ENCODE data around the gene CHD1L.

- TF ChIP-seq FOXA2 (IDR thresholded peaks at IDR 0.05) (no peak), CTCF (IDR thresholded peaks at IDR 0.05; ENCODE audit: low read depth, low read length, missing input control) (no peak), EGR1 (IDR thresholded peaks at IDR 0.05; ENCODE audit: low read depth in 2 of 2) (no peak), RAD21 (IDR thresholded peaks at IDR 0.05) (no peak), ATF3 (IDR thresholded peaks at IDR 0.05) (no peak), MAX (IDR thresholded peaks at IDR 0.05) (no peak), HNF4A (conservative IDR thresholded peaks at IDR 0.05) (no peak)
Observed at GRCh38 chr1:147336291-147336690, 93.8 kb downstream of the CHD1L start.

Data from liver (tissue), 3 donors.